ENCODE data around the gene TERT.
A peak's percentile ranks its signal among the peaks of the same experiment; 100 is the strongest.
"Not testable (repeated sequence)": the region's sequence is repeated elsewhere in the genome, so short reads cannot be mapped to it uniquely, and the experiment has no call there.

TERT gene

DNA sequence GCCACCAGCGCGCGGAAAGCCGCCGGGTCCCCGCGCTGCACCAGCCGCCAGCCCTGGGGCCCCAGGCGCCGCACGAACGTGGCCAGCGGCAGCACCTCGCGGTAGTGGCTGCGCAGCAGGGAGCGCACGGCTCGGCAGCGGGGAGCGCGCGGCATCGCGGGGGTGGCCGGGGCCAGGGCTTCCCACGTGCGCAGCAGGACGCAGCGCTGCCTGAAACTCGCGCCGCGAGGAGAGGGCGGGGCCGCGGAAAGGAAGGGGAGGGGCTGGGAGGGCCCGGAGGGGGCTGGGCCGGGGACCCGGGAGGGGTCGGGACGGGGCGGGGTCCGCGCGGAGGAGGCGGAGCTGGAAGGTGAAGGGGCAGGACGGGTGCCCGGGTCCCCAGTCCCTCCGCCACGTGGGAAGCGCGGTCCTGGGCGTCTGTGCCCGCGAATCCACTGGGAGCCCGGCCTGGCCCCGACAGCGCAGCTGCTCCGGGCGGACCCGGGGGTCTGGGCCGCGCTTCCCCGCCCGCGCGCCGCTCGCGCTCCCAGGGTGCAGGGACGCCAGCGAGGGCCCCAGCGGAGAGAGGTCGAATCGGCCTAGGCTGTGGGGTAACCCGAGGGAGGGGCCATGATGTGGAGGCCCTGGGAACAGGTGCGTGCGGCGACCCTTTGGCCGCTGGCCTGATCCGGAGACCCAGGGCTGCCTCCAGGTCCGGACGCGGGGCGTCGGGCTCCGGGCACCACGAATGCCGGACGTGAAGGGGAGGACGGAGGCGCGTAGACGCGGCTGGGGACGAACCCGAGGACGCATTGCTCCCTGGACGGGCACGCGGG lies at the start of gene TERT:
TERT (minus strand) TSS at position 234 of the 815 bp plus-strand sequence; CDS start at position 155, 79 bp downstream.
- ChIA-PET CTCF (no interaction called here), POLR2A (interaction anchor here (0.6 kb wide), 1 partner anchor 10 kb away, joined by 6 read pairs; no protein-coding TSS in a partner anchor)
- peak; percentile 70 for DNase-seq (ENCODE audit: extremely low spot score)
- TF ChIP-seq, protein P1, sequence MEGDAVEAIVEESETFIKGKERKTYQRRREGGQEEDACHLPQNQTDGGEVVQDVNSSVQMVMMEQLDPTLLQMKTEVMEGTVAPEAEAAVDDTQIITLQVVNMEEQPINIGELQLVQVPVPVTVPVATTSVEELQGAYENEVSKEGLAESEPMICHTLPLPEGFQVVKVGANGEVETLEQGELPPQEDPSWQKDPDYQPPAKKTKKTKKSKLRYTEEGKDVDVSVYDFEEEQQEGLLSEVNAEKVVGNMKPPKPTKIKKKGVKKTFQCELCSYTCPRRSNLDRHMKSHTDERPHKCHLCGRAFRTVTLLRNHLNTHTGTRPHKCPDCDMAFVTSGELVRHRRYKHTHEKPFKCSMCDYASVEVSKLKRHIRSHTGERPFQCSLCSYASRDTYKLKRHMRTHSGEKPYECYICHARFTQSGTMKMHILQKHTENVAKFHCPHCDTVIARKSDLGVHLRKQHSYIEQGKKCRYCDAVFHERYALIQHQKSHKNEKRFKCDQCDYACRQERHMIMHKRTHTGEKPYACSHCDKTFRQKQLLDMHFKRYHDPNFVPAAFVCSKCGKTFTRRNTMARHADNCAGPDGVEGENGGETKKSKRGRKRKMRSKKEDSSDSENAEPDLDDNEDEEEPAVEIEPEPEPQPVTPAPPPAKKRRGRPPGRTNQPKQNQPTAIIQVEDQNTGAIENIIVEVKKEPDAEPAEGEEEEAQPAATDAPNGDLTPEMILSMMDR (IDR thresholded peaks at IDR 0.05; ENCODE audit: control extremely low read depth, extremely low read depth, low read depth, missing control alignments): no peak

GRCh38 chr5:1343931-1344901 lies 49.3 kb upstream of the TERT start:
- CTCF ChIA-PET: interaction anchor here (1.1 to 2.1 kb wide), 3 partner anchors 23 to 36 kb away, joined by 3 to 4 read pairs (median 3); no protein-coding TSS in a partner anchor
- DNase-seq (ENCODE audit: extremely low spot score): no peak
- POLR2A ChIA-PET: interaction anchor here (0.6 to 0.9 kb wide), 3 partner anchors 23 to 153 kb away, joined by 3 read pairs; no protein-coding TSS in a partner anchor
- TF ChIP-seq, protein P1 (IDR thresholded peaks at IDR 0.05; ENCODE audit: control extremely low read depth, extremely low read depth, low read depth, missing control alignments): no peak

DNA sequence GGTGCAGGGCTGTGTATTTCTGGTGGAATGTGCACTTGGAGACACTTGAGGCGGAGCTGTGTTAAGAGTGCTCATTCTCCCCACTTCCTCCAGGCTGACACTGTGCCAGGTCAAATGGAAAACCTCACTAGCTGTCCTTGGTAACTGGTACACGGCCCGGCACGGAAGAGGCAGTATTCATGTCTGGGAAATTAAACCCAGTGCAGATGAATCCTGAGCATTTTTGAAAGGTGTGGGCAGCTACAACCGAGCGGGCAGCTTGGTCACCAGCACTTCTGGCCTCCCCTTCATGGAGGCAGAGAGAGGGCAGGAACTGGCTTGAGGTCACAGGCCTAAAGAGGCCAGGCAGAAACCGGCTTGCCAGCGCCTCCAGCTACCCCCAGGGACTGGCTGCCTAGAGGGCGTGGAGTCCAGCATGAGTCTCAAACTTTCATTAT lies 48.5 kb upstream of the TERT start:
- ChIA-PET POLR2A (no interaction called here), CTCF (interaction anchor here (0.8 to 2.1 kb wide), 2 partner anchors 36 to 301 kb away, joined by 3 to 4 read pairs; no protein-coding TSS in a partner anchor)
- no peak for DNase-seq (ENCODE audit: extremely low spot score)
- TF ChIP-seq, protein P1 (IDR thresholded peaks at IDR 0.05; ENCODE audit: control extremely low read depth, extremely low read depth, low read depth, missing control alignments): no peak

GRCh38 chr5:1342711-1343110 lies 47.8 kb upstream of the TERT start:
- CTCF ChIA-PET: interaction anchor here (0.8 to 2.1 kb wide), 3 partner anchors 37 to 303 kb away, joined by 3 to 4 read pairs (median 3); no protein-coding TSS in a partner anchor
- DNase-seq (ENCODE audit: extremely low spot score); POLR2A ChIA-PET: not testable (repeated sequence)

GRCh38 chr5:1342268-1342667 lies 47.4 kb upstream of the TERT start:
- POLR2A ChIA-PET: no interaction called here
- TF ChIP-seq, protein P1 (IDR thresholded peaks at IDR 0.05; ENCODE audit: control extremely low read depth, extremely low read depth, low read depth, missing control alignments): no peak
- CTCF ChIA-PET: interaction anchor here (0.8 to 2.1 kb wide), 3 partner anchors 30 to 303 kb away, joined by 3 to 4 read pairs (median 3); no protein-coding TSS in a partner anchor
- DNase-seq (ENCODE audit: extremely low spot score): no peak

- CTCF ChIA-PET: interaction anchor here (0.8 to 2.1 kb wide), 3 partner anchors 29 to 304 kb away, joined by 3 to 4 read pairs (median 3); no protein-coding TSS in a partner anchor
- peak; percentile 70 for DNase-seq (ENCODE audit: extremely low spot score)
- TF ChIP-seq, protein P1 (IDR thresholded peaks at IDR 0.05; ENCODE audit: control extremely low read depth, extremely low read depth, low read depth, missing control alignments): no peak
- POLR2A ChIA-PET: no interaction called here
Observed at GRCh38 chr5:1341863-1342262, 47.0 kb upstream of the TERT start.

DNA sequence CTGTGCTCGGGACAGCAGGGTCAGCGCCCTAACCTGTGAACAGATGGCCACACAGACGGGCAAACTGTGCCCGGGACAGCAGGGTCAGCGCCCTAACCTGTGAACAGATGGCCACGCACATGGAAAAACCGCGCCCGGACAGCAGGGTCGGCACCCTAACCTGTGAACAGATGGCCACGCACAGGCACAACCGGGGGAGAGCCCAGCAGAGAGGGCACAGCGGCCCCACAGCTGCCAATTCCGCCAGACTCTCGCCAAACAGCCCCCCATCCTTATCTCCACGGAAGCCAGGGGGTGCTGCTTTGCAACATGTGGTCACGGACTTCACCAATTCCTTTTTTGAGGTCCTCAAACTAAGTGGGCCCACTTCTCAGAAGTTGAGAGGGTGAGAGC lies 44.9 kb upstream of the TERT start:
- ChIA-PET POLR2A (interaction anchor here (1.3 kb wide), 1 partner anchor 13 kb away, joined by 3 read pairs; no protein-coding TSS in a partner anchor), CTCF (interaction anchor here (1.1 kb wide), 1 partner anchor 13 kb away, joined by 3 read pairs; no protein-coding TSS in a partner anchor)
- not testable (repeated sequence) for DNase-seq (ENCODE audit: extremely low spot score)

- ChIA-PET POLR2A (interaction anchor here (1.3 kb wide), 1 partner anchor 12 kb away, joined by 3 read pairs; no protein-coding TSS in a partner anchor), CTCF (interaction anchor here (1.1 to 1.3 kb wide), 2 partner anchors 10 to 13 kb away, joined by 3 read pairs; no protein-coding TSS in a partner anchor)
- not testable (repeated sequence) for DNase-seq (ENCODE audit: extremely low spot score)
Observed at GRCh38 chr5:1339139-1339817, 44.4 kb upstream of the TERT start.

Measured in GM10248 (cell line).